HG02623 (cell line): ENCODE measurements around the gene RRM2.
"Not testable (repeated sequence)": the region's sequence is repeated elsewhere in the genome, so short reads cannot be mapped to it uniquely, and the experiment has no call there.

Source experiments
- ATAC-seq: cut with Tn5 transposase; IDR thresholded peaks from one replicate; pipeline ENCODE4 v1.9.1; 2021; ENCODE audit warnings: moderate library complexity; ENCODE audit not compliant: unreplicated experiment

Gene RRM2

DNA sequence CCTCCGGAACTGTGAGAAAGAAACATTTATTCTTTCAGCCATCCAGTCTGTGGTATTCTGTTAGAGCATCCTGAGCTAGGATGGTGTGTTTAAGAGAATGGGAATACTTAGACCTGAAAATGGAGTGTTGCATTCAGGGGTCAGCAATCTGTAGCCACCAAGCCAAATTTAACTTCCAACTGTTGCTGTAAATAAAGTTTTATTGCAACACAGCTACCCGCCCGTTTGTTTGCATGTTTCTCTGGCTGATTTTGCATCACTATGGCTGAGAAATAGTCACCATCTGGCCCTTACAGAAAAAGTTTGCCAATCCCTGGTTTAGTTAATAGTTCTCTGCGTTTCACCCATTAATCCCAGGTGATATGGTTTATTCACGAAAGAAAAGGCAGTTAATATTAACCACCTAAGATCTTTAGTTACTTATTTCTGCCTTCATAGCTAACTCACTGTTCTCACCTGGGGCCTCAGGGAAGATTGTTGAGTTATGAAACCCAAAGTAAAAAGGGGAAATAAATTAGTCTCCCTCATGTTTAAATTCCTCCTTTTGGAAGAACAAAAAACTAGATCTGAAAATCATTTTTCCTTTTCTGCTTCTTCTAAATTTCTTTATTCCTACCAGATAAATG is 32.9 kb upstream of the RRM2 start:
- no peak for ATAC-seq

DNA sequence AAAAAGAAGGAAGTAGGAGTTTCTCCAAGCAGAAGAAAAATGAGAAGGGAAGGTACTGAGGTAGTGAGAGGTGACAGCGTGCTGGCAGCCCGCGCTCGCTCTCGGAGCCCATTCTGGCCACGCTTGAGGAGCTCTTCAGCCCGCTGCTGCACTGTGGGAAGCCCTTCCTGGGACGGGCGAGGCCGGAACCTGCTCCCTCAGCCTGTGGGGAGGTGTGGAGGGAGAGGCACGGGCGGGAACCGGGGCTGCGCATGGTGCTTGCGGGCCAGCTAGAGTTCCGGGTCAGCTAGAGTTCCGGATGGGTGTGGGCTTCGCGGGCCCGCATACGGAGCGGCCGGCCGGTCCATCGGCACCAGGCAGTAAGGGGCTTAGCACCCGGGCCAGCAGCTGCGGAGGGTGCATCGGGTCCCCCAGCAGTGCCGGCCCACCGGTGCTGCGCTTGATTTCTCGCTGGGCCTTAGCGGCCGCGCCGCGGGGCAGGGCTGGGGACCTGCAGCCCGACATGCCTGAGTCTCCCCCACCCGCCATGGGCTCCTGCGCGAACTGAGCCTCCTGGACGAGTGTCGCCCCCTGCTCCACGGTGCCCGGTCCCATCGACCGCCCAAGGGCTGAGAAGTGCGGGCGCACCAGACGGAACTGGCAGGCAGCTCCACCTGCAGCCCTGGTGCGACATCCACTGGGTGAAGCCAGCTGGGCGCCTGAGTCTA is 31.2 kb upstream of the RRM2 start:
- ATAC-seq, result no peak

DNA sequence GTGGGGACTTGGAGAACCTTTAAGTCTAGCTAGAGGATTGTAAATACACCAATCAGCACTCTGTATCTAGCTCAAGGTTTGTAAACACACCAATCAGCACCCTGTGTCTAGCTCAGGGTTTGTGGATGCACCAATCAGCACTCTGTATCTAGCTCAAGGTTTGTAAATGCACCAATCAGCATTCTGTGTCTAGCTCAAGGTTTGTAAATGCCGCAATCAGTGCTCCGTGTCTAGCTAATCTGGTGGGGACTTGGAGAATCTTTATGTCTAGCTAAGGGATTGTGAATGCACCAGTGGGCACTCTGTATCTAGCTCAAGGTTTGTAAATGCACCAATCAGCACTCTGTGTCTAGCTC is 30.7 kb upstream of the RRM2 start:
- not testable (repeated sequence) for ATAC-seq

DNA sequence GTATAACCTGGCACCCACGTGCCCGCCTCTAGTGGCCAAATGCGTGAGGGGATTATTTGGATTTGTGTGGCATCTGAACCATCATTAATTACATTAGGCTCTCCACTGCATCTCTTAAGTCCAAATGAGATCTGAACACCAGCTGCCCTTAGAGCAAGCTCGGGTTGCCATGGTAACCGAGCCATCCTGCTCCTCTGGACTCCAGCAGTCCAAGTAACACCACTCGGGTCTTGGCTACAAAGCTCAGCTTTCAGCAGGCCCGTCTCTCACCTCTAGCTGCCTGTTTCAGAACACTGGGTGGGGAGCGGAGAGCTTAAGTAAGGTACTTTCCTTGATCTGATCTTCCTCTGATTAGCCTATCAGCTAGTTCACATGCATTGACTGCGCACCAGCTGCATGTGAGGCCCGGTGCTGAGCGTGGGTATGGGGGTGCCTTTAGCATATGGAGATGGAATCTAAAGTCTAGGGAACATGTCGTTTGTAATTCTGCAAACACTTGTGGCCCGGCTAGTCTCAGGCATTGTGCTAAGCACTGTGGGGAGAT is 28.2 kb upstream of the RRM2 start:
- no peak for ATAC-seq

DNA sequence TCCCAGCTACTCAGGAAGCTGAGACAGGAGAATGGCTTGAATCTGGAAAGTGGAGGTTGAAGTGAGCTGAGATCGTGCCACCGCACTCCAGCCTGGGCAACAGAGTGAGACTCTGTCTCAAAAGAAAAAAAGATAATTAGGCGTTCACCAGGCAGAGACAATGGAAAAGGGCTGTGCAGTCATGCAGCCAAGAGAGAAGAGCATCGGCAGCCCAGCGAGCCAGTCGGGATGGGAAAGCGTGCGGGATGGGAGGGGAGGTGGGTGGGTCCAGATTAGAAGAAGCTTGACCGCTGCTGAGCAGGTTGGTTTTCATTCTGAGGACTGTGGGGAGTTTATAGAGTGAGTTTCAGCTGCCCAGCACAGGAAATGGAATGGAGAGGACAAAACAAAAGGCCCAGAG is 27.4 kb upstream of the RRM2 start:
- ATAC-seq, result no peak

DNA sequence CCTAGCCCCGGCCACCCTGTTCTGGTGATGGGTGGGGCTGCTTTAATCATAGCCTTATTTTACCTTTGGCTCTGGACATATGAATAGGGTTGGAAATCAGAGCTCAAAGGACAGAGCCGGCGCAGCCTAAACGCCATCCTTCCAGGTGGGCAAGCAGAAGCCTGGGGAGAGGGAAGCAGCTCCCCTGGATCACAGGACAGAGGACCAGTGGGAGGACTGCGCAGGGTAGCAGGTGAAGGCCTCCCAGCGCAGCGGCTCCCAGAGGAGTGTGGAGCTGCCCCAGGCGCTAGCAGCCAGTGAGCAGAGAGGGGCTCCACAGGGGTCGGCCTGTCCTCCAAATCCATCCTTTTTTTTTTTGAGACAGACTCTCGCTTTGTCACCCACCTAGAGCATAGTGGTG is 25.9 kb upstream of the RRM2 start:
- ATAC-seq, result no peak

DNA sequence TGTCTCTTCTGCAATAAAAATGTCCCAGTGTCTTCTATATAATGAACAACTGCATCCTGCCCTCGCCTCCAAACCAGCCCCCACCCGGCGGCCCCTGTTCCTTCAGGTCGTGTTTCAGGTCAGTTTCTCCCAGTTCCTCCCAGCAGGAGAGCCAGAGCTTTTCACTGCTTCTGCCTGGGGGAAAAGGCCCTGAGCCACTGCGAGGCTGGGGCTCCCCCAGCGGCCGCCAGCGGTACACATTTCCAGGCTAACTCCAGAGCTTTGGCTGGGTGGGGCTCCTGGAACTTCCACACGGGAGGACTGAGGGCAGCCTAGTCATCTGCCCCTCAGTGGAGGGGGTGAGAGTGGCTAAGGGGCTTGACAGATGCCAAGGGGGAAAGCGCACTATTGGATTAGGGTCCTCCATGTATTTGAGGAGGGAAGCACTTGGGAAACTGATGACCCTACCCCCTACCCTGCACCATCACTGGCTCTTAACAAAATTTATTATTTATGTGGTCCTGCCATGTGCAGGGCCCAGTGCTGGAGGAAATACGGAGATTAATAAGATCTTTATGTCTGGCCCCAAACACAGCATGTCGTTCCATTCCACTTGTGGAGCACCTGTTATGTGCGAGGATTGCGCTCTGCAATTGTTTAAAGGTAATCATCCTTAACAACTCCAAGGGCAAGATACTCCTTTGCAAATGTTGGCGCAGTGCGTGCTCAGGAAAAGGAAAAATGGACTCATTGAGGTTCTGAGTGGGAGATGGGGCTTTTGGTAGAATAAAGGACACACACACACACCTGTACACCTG is 25.0 kb upstream of the RRM2 start:
- ATAC-seq, result peak; percentile 79

DNA sequence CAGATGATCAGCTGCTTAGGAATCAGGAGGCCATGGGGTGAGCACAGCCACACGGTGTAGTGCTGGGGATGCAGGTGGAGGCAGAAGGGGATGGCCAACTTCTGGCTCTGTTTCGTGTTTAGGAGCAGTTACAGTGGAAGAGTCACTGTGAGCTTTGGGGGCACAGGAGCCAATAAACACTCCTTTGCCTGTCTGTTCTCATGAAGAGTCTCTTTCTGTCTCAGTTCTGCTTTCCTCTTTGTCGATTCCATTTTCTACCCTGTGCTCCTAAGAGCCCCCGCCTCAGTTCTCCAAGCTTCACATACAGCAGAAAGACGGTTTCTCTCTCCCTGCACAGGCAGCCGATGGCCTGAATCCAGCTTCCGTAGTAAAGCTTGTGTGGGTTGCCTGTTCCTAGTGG is 21.0 kb upstream of the RRM2 start:
- no peak for ATAC-seq

DNA sequence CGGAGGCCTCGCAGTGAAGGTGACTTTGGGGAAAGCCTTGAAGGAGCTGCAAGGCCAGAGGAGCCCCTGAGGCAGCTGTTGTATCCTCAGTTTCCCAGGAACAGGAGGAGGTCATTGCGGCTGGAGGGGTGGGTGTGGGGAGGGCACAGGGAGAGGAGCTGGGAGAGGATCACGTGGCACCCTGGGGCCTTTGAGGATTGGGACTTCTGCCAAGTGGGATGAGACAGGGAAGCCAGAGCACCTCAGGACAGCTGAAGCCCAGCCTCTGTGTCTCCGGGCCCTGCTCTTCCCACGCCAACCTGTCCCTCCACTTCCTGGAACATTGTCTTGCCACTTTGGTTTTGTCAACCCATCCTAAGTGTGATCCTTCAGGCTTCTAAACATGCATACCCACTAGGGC is 19.4 kb upstream of the RRM2 start:
- ATAC-seq, result no peak

DNA sequence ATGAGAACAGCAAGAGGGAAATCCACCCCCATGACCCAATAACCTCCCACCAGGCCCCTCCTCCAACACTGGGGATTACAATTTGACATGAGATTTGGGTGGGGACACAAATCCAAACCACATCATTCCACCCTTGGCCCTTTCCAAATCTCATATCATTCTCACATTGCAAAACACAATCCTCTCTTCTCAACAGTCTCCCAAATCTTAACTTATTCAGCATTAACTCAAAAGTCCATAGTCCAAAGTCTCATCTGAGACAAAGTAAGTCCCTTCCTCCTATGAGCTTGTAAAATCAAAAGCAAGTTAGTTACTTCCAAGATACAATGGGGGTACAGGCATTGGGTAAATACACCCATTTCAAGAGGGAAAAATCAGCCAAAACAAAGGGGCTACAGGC is 17.6 kb upstream of the RRM2 start:
- not testable (repeated sequence) for ATAC-seq

DNA sequence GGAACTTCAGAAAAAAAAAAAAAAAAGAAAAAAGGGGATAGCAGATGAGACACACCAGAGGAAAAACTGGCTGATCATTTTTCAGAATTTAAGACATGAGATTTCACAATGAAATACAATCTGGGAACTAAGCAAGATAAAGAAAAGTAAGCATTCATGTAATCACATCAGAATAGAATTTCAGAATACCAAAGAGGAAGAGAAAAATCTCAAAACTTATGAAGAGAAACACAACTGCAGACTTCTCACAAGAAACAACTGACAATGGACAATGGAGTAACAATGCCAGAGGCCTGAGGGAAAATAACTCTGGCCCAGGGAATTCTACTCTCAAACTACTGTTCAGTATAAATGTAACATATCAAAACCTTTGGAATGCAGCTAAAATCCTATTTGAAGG is 13.2 kb upstream of the RRM2 start:
- no peak for ATAC-seq

DNA sequence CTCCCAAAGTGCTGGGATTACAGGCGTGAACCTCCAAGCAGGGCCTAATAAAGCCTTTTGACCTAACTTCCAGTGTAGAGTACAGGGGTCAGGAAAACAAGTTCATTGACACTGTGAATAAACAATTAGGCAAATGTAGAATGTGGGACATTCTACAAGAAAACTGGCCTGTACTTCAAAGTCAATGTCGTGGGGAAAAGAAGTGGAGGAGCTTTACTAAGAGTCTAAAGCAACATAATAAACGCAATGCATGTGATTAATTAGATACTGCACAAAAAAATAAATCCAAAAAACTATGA is 3.6 kb upstream of the RRM2 start:
- ATAC-seq, result no peak

DNA sequence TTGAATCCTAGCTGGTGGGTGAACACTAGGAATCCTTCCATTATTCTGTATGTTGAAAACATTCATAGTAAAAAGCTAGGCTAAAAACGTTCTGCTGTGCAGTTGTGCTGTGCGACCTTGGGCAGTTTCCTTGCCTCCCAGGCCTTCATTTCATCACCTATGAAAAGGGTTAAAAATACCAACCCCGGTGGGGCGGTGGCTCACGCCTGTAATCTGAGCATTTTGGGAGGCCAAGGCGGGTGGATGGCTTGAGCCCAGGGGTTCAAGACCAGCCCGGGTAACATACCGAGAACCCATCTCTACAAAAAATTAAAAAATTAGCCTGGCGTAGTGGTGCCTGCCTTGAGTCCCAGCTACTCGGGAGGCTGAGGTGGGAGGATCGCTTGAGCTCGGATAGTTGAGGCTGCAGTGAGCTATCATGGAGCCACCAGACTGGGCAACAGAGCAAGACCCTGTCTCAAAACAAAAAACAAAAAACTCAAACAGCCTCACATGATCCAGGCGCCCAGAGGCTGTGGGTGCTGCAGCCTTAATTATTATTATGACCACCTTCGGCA is 2.9 kb upstream of the RRM2 start:
- no peak for ATAC-seq

DNA sequence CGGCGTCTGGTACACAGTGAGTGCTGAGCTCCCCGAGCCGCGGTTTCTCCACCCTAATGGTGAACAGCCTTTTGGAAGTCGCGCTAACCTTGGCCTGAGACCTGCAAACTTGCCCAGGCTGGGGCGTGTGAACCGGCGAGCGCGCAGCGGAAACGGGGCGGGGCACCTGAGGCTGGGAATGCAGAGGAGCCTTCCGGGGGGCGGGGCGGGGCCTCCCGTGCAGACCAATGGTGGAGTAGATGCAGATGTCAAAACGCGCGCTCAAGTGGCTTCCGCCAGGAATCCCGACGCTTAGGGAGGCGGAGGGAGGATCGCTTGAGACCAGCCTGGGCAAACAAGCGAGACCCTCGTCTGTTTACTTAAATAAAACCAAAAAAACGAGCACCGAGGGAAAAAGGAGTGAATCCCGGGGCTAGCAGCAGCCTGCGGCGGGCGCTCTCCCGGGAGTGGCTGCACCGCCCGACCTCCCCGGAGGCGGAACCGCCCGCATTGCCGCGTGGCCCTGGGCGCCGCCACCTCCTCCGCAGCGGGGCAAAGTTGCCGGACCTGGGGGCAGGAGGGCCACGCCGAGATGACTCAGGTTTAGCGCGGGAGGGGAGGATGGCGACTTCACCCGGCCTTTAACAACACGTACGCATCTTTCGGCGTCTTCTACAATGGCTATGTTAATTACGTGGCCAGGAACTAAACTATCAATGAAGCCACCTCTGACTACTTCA is 2.2 kb upstream of the RRM2 start:
- ATAC-seq, result peak; percentile 50

DNA sequence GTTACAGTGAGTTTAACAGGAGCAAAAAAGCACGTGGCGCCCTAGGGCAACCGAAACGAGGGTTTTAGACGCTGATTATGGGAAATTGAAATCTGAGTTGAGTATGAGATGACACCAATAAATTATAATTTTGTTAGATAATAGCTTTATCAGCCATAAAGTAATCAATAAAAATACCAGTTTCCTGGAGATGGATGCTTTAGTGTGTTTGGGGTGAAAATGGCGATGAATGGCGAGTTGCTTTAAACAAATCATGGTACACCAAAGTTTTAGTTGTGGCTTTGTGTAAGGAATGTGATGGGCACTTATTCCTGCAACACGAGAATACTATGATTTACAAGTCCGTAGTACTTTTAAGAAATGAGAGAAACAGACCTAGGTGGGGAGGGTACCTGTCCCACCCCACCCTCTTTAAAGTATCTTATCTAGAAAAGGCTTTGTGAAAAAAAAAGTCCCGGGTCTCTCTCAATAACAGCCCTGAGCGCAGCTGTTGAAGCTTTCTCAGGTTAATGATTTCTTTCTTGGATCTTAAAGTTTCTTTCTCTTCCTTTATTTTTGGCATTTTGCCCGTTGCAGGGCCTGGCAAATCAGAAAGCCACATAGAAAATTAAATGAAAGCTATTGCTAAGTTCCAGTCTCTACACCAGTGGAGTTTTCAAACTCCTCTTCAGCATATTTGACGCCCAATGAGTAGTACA is 1.5 kb upstream of the RRM2 start:
- no peak for ATAC-seq

DNA sequence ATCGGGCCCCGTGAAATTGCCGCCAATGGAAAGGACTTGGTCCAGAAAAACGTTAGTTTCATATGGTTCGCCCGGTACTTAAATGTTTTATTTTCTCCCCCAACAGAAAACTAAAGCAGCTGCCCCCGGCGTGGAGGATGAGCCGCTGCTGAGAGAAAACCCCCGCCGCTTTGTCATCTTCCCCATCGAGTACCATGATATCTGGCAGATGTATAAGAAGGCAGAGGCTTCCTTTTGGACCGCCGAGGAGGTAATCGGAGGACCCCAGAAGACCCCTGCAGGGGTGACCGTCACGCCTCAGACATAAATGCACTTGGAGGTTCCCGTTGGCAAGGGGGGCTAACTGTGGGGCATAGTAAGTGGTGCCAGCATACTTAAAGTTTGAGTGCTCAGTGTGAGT is 742 bp downstream of the RRM2 start:
- ATAC-seq, result no peak

DNA sequence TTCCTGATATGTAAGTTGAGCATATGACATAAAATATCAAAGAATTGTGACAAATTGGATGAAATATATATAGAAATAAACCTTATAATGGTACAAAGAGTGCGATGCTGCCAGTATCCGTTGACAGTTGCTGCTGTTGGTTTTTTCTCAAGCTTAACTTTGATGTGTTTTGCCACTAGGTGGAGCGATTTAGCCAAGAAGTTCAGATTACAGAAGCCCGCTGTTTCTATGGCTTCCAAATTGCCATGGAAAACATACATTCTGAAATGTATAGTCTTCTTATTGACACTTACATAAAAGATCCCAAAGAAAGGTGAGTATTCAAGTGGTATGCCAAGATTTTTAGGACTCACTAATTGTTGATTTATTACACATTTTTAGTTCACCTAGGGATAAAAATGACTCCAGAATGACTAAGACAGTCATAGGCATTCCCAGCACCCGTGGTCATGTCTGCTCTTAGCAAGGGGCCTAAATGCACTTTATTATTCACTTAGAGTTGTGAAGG is 2.1 kb downstream of the RRM2 start:
- ATAC-seq, result no peak

DNA sequence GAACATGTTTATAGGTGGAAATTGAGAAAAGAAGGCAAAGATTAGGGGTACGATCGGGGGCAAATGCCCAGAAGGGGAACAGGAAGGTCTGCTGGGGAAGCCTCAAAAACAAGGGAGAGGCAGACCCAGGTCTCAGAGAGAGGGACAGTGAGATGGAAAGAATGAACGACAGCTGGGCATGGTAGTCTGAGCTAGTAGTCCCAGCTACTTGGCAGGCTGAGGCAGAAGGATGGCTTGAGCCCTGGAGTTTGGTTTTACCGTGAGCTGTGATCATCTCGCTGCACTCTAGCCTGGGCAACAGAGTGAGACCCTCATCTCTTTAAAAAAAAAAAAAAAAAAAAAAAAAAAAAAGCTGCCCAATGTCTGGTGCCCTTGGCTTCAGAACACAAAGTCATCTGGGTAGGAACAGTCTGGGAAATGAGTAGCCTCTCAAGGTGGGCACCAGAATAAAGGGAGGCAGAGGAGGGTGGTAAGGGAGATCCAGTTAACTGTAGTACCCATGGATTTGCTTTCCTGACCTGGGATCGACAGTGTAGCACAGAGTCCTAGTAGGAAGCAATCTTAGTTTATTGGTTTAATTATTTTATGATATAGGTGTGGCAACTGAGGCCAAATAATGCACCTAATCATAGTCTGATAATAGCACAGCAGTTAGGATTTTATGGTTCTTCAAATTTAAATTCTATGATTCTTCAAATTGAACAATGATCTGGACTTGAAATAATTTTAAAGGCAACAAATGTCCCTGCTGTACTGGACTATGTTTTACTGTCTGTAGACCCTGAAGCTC is 3.5 kb downstream of the RRM2 start:
- no peak for ATAC-seq

DNA sequence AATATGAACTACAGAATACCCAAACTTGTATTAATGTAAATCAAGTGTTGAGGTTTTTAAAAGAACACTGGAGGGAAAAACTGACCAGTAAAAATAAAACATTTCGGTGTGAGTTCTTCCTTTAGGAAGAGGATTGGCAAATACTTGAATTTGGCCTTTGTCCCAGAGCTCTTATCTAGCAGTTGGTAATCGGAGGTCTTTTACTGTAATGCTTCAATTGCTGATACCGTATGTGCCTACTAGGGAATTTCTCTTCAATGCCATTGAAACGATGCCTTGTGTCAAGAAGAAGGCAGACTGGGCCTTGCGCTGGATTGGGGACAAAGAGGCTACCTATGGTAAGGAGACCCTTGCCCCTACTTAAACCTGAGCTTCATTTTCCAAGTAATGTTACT is 4.1 kb downstream of the RRM2 start:
- no peak for ATAC-seq

DNA sequence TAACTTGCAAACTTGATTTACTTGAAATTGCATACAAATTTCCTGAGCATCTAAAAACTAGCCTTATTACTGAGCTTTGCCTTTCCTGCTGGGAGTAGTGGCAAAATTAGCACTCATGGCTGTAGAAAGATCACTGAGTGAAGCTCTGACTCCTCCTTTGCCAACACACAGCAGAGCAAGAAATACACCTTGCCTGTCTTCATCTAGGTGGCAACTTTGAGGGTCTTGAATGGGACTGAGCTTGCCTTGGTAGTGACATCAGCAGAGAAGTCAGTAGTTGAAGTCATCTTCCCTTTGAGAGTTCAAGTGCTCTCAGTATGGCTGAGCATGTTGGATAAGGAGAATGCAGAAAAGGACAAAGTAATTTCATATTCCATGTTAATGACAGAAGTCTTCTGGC is 5.9 kb downstream of the RRM2 start:
- ATAC-seq, result no peak
